Measurements from ENCODE around the gene MON2. TPM values are rescaled to one million over a fixed set of nuclear protein-coding genes. Genes with fewer than 3 reads are reported as not detected.
A peak's percentile ranks its signal among the peaks of the same experiment; 100 is the strongest.

The MON2 gene
- total RNA-seq, 2 experiments from 2014 or later = 25.5 to 29.0 TPM

DNA sequence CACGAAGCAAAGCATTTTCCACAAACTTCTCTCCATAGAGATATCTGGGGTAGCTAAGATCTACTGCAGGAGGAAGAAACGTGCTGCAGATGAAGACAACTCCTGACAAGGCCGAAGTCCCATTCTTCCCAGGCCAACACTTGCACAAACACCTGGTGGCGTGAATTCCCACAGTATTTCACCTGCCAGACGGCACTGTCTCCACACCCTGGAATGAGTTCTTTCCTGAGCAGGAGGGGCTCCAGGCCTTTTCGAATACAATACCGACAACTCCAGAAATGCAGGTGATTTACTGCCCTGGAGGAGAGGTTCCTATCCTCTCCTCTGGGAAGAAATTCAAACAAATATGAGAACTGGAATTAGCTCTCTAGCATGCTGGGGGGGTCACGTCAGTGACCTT lies 179.9 kb downstream of the MON2 start:
- Mint-ChIP-seq H3K9me3 (no peaks in the 10 kb centered on the region), H3K4me3 (no peak overlapping the region), H3K36me3 (ENCODE audit: low read depth) (no peaks in the 10 kb centered on the region), H3K27me3 (no peaks in the 10 kb centered on the region), H3K27ac (no peak overlapping the region), H3K4me1 (ENCODE audit: low read depth) (peaks cover 14% of the 10 kb centered on the region)
- no peak for DNase-seq
- intact Hi-C loops (cut with micrococcal nuclease) = no loop called here
- TF ChIP-seq, protein P1, sequence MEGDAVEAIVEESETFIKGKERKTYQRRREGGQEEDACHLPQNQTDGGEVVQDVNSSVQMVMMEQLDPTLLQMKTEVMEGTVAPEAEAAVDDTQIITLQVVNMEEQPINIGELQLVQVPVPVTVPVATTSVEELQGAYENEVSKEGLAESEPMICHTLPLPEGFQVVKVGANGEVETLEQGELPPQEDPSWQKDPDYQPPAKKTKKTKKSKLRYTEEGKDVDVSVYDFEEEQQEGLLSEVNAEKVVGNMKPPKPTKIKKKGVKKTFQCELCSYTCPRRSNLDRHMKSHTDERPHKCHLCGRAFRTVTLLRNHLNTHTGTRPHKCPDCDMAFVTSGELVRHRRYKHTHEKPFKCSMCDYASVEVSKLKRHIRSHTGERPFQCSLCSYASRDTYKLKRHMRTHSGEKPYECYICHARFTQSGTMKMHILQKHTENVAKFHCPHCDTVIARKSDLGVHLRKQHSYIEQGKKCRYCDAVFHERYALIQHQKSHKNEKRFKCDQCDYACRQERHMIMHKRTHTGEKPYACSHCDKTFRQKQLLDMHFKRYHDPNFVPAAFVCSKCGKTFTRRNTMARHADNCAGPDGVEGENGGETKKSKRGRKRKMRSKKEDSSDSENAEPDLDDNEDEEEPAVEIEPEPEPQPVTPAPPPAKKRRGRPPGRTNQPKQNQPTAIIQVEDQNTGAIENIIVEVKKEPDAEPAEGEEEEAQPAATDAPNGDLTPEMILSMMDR (IDR thresholded peaks at IDR 0.05) = no peak
- POLR2A ChIA-PET = no interaction called here
- CTCF ChIA-PET = no interaction called here
- no peak for ATAC-seq

DNA sequence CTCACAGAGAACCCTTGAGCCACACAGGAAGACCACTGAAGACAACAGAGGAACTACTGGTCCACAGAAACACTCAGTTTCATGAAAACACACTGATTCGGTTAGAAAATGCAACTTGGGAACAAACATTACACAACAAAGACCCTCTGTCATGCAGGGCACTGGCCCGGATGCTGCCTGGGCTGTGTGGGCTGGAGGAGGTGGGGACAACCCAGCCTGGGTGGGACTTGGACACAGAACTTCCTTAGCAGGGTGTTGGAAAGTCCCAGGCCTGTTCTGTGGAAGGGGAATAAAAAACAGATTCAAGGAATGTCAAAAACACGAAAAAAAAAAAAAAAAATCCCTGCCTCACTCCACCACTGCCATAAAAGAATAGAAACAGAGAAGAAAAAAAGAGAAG lies 181.0 kb downstream of the MON2 start:
- H3K9me3 Mint-ChIP-seq = no peaks in the 10 kb centered on the region
- ChIA-PET CTCF (no interaction called here), POLR2A (no interaction called here)
- H3K27me3 Mint-ChIP-seq = no peaks in the 10 kb centered on the region
- no peak overlapping the region for H3K27ac Mint-ChIP-seq
- TF ChIP-seq, protein P1 (IDR thresholded peaks at IDR 0.05) = no peak
- no peaks in the 10 kb centered on the region for H3K36me3 Mint-ChIP-seq (ENCODE audit: low read depth)
- DNase-seq = no peak
- no peak for ATAC-seq
- intact Hi-C loops (cut with micrococcal nuclease) = no loop called here
- no peak overlapping the region for H3K4me3 Mint-ChIP-seq
- peaks cover 4% of the 10 kb centered on the region for H3K4me1 Mint-ChIP-seq (ENCODE audit: low read depth)

DNA sequence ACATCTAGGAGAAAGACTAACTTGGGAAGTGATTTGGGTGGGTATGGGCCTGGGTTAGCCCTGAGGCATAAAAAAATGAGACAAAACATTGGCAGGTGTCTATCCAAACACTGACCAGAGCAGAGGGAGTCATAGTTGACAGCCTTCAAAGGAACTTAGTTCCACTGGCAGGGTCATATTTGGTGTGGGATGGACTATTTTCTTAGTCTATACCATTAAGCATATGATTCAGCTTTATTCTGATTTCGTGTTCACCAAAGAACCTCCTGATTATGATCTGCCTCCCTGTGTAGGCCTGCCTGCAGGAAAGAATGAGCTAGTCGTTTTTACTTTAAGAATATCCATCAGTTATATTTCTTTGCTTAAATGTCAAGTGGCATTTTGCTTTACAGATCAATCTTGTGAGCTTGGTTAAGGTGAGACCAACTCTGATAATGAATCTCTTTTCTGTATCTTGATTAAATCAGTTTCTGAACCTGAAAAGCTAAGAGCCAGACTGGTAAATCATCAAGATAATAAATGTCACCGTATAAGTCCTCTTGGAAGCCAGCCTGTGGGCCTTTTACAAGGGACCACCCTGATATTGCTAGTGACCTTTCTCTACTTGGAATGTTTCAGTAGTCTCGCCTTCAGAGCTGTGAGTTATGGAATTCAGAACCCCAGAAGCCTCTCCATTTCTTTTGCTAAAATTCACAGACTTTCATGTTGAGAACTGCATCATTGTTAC lies 182.9 kb downstream of the MON2 start:
- no peak overlapping the region for H3K27ac Mint-ChIP-seq
- no peaks in the 10 kb centered on the region for H3K36me3 Mint-ChIP-seq (ENCODE audit: low read depth)
- intact Hi-C loops (cut with micrococcal nuclease) = no loop called here
- H3K27me3 Mint-ChIP-seq = peaks cover 2% of the 10 kb centered on the region
- H3K9me3 Mint-ChIP-seq = no peaks in the 10 kb centered on the region
- no peak overlapping the region for H3K4me3 Mint-ChIP-seq
- TF ChIP-seq, protein P1 (IDR thresholded peaks at IDR 0.05) = no peak
- POLR2A ChIA-PET = no interaction called here
- peaks cover 5% of the 10 kb centered on the region for H3K4me1 Mint-ChIP-seq (ENCODE audit: low read depth)
- DNase-seq (no peak), ATAC-seq (no peak)
- CTCF ChIA-PET = interaction anchor here (1.1 to 1.5 kb wide), 3 partner anchors 145 to 211 kb away, joined by 4 to 5 read pairs (median 4); no protein-coding TSS in a partner anchor

Small RNA genes within 50 kb of the gene (microRNA-seq; reads per million reads assigned to microRNA genes)
- gene MIRLET7I (ENCODE audit: borderline microRNAs expressed, borderline replicate concordance) = 38,285 reads per million, percentile 99 among the genes with 10 or more reads in this experiment

Other genes with a start within 250 kb of the MON2 start
- gene USP15, start 206.4 kb upstream of the MON2 start, total RNA-seq = 100 to 1,000 TPM; 112 to 118 TPM